GM21717 (cell line): ENCODE results near the gene POU6F2.

ENCODE experiments used
- ATAC-seq: cut with Tn5 transposase; IDR thresholded peaks from one replicate; pipeline ENCODE4 v1.9.1; 2021; ENCODE audit warnings: mild to moderate bottlenecking, moderate library complexity; ENCODE audit not compliant: unreplicated experiment

Gene POU6F2

DNA sequence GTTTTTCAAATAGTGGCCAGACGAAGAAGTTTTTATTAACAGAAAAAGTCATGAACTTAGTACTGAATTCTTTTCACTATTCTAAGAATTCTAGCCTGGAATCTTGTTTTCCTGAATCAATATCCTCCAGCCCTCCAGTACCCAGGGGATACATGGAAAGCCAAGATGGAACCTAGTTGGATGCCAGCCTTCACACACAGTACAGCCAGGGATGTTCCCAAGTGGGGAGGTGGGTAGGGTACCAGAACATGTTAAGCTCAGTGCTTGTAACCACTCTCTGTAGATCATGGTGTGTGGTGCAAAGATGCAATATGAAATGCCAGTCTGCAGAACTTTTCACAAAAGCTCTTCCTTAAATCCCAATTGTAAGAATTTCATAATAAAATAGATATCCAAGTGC is 128.0 kb downstream of the POU6F2 start:
- ATAC-seq, result no peak

DNA sequence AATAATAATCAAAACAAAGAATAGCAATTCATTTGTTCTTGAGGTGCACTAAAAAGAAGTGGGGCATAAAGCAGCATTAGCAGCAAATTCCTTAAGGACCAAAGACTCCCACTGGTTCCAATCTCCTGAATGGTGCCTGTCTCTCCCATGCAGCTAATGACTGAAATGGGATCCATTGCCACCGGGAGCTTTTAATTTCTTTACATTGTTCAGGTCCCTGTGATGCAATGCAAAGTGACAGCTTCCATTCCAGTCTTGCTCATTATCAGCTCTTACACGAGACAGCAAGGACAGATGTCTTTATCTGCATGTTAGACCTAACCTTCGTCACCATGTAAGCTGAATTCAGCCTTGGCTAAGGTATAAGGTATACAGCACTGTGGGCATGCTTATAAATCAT is 148.1 kb downstream of the POU6F2 start:
- ATAC-seq, result no peak

DNA sequence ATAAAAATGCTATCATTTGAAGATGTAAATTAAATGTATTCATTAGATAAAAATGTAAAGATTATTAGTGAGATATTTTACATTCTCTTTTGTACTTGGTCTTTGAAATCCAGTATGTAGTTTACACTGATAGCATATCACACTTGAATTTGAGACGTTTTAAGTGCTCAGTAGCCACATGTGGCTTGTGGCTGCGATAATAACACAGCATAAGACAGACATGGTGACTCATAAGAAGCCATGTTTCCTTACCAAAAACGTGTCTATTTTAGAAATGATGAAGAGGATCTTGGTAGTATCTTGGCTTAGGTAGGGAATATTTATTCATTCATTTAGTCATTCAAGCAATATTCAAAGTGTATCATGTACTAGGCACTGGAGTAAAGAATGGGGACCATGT is 149.3 kb downstream of the POU6F2 start:
- ATAC-seq, result no peak

- no peak for ATAC-seq
Measured at GRCh38 chr7:39128287-39128843, 150.7 kb downstream of the POU6F2 start.

DNA sequence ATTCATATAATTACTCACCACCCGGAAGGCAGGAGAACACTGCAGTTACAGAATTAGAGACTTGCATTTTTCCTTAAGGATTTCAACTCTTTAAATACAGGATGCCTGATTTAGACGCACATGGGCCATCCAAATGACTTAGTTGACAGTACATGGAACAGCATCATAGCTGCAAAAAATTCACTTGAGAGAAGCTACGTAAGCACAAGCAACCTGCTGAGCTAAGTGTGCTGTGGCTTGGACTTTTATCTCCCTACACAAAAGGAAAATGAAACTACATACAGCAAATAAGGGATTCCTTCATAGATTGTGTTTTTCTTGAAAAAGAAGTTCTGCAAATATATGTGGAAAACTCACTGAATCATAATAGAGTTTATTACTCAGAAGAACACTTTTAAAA is 152.6 kb downstream of the POU6F2 start:
- ATAC-seq, result no peak

- ATAC-seq, result no peak
Measured at GRCh38 chr7:39130857-39131526, 153.3 kb downstream of the POU6F2 start.

DNA sequence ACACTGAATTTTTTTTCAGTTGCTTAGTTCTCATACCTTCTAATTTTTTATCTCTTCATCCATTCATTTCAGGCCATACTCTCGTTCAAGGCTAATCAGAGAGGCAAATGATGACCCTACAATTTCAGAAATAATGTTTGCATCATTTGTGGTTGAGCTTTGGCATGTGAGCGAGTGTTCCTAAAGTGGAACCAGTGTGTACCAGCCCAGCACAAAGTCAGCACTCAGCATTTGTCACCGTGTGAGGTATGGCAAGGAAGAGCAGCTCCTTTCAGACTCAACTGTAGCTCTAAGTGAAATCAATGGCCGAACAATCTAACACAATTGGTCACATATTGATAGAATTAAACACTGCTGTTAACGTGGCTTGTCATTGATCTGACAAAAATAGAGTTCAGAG is 154.6 kb downstream of the POU6F2 start:
- ATAC-seq, result no peak

DNA sequence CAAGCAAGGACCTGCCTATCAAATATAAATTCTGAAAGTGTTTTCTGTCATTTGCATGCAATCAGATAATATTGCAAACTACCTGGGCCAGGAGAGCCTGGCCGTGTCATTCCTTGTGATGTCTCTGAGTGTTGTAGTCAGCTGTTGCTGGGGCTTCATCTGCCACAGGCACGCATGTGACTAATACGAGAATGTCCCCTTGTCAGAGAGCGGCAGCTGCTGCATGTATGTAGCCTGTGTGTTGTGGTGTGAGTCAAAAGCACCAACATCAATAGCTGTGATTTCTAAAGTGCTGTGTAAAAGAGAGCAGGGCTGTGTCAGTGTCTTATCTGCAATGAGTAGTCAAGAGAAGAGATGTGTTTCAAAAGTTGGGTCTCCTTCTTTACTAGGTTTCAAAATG is 155.4 kb downstream of the POU6F2 start:
- no peak for ATAC-seq

DNA sequence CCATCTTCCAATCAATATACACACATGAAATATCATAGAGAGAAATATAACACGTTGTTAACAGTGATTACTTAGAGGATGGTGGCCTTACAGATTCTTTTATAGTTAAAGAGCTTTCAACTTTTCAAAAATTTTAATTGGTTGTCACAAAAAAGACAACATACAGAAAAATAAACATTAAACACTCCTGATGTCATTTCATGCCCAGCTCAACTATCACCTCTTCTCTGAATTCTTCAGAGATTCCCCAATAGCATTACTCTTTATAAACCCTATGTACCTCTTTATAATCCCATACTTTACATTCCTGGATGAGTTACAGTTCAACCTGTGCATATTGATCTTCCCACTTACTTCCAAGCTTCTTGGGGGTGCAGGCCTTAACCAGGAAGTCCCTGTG is 159.8 kb downstream of the POU6F2 start:
- no peak for ATAC-seq

DNA sequence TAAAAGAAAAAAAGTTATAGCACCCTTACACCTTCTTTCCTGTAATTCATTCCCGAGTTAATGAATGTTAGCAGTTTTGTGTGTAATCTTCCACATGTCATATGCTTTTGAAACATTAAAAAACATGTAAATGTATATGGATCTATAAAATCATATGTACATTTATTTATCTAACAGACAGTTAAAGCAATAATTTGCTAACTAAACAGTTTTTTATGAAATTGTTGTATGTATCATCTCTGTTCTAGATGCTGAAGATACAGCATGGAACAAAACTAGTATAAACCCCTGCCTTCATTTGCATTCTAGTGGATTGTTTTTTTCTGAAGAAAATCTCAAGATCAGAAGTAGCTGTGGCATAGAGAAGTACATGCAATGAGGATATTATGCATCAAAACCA is 165.0 kb downstream of the POU6F2 start:
- no peak for ATAC-seq

GRCh38 chr7:39144420-39144819 is 166.7 kb downstream of the POU6F2 start:
- no peak for ATAC-seq

DNA sequence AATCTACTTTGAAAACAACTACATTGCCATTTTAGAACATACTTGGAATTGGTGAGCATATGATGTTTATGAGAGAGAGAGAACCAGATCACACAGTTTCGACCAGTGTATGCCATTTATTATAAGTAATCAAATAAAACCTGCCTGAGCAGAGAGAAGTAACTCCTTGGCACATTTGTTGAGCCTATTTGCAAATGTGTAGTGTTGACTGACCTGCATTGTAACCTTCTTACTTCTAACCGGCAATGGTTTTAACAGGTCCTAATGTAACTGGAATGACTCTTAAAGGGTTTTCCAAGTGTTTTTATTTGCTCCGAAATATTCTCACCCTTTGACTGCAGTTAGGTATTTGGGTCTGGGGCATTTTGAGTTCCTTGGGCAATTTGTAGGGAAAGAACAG is 167.6 kb downstream of the POU6F2 start:
- ATAC-seq, result no peak

DNA sequence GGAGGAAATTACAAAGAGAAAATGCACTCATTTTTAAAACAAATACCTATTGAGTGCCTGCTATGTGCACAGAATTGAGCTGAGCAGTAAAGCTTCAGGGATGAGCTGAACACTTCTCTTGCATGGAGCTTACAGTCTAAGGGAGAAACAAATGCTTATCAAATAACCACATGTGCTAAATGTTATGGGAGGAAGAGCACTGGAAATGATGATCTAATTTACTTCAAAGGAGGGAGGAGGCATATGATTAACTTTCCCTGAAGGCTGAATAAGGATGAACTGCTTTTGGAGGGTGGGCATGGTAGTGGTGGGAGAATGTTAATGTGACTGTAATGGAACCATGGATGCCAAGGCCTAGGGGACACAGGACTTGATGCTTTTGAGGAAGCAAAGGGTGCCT is 168.2 kb downstream of the POU6F2 start:
- no peak for ATAC-seq

GRCh38 chr7:39152701-39153100 is 175.0 kb downstream of the POU6F2 start:
- no peak for ATAC-seq

DNA sequence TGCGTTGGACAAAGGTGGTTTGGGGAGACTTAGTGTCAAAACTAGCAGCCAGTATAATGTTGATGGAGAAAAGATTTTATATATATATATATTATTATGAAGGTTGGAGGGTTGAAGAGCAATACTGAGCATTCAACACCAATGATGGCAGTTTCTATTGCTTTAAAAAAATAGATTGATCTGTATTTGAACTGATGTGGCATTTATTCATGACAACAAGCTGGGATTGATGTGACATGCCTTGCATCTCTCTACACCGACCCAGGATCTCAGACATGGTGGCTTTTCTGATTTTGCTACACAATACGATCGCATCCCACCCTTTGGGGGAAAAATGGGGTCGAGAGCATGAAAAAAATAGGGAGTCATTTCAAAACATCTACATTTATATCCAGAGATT is 175.4 kb downstream of the POU6F2 start:
- ATAC-seq, result no peak

GRCh38 chr7:39153647-39154046 is 175.9 kb downstream of the POU6F2 start:
- no peak for ATAC-seq

- ATAC-seq, result no peak
Measured at GRCh38 chr7:39154815-39155214, 177.1 kb downstream of the POU6F2 start.

DNA sequence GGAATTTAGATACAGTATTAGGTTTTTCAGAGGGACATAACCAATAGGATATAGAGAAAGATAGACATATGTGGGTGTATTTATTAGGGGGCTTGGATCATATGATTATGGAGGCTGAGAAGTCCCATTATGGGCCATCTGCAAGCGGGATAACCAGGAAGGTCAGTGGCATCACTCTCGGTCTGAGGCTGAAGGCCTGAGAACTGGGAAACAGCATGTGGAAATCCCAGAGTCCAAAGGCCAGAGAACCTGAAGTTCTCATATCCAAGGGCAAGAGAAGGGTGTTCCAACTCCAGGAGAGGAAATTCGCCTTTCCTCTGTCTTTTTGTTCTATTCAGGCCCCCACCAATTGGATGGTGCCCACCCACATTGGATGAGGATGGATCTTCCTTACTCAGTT is 180.7 kb downstream of the POU6F2 start:
- no peak for ATAC-seq

GRCh38 chr7:39161903-39162302 is 184.2 kb downstream of the POU6F2 start:
- ATAC-seq, result no peak

GRCh38 chr7:39164887-39165286 is 187.2 kb downstream of the POU6F2 start:
- ATAC-seq, result no peak

GRCh38 chr7:39168403-39169098 is 190.8 kb downstream of the POU6F2 start:
- no peak for ATAC-seq

- no peak for ATAC-seq
Measured at GRCh38 chr7:39172137-39172536, 194.4 kb downstream of the POU6F2 start.

DNA sequence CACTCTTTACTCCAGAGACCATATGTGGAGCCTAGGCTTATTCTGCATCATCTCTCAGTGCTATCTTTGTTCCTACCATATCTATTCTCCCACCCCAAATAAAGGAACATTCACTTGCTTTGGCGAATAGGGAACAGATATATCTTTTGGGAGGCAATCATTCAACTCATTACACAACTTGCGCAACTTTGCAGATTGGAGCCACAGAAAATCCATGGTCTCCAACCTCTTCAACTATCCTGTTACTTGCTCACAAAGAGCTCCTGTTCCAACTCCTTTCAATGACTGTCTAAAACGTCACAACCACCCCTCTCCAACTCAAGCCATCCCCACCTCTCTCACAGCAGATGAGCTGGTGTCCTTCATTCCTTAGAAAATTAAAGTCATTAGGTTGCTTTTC is 203.7 kb downstream of the POU6F2 start:
- ATAC-seq, result no peak
